OCI-LY1 (cell line): ENCODE results near the gene STK11.
A peak's percentile ranks its signal among the peaks of the same experiment; 100 is the strongest.

Experiments
- H2AFZ ChIP-seq: fragments of 200-600 bp; sonication (generic), shearing (Covaris generic); 2 replicates; pipeline ENCODE4 v1.6.0; 2014; ENCODE audit warnings: antibody characterized with exemption, mild to moderate bottlenecking, low read length
- H3F3A ChIP-seq: fragments of 200-600 bp; sonication (generic), shearing (Covaris generic); 2 replicates; pipeline ENCODE4 v1.6.0; 2014; ENCODE audit warnings: mild to moderate bottlenecking, antibody characterized with exemption, low read length, moderate library complexity; ENCODE audit not compliant: insufficient read depth
- H3K27ac ChIP-seq: fragments of 200-600 bp; sonication (generic); 2 replicates; pipeline ENCODE4 v1.5.1; 2014; ENCODE audit warnings: low read length, mixed run types, mild to moderate bottlenecking, low read depth; ENCODE audit not compliant: poor library complexity, severe bottlenecking
- H3K27me3 ChIP-seq: fragments of 200-600 bp; sonication (generic); 2 replicates; pipeline ENCODE4 v1.6.0; 2014; ENCODE audit warnings: antibody characterized with exemption, mild to moderate bottlenecking, low read length, moderate library complexity; ENCODE audit not compliant: insufficient read depth
- H3K36me3 ChIP-seq: fragments of 200-600 bp; sonication (generic); 2 replicates; pipeline ENCODE4 v1.6.1; 2014; ENCODE audit warnings: mild to moderate bottlenecking, antibody characterized with exemption, low read length, moderate library complexity, mixed read lengths; ENCODE audit not compliant: insufficient read depth
- H3K4me1 ChIP-seq: fragments of 200-600 bp; sonication (generic); 2 replicates; pipeline ENCODE4 v1.5.1; 2014; ENCODE audit warnings: mild to moderate bottlenecking, low read length, moderate library complexity; ENCODE audit not compliant: insufficient read depth, severe bottlenecking
- H3K4me2 ChIP-seq: fragments of 200-600 bp; sonication (generic), shearing (Covaris generic); 2 replicates; pipeline ENCODE4 v1.6.1; 2014; ENCODE audit warnings: low read length
- H3K4me3 ChIP-seq: fragments of 200-600 bp; sonication (generic); 2 replicates; pipeline ENCODE4 v1.5.1; 2014; ENCODE audit warnings: low read length, low read depth, mild to moderate bottlenecking, mixed read lengths; ENCODE audit not compliant: poor library complexity, severe bottlenecking
- H3K79me2 ChIP-seq: fragments of 200-600 bp; shearing (Covaris generic); 2 replicates; pipeline ENCODE4 v1.6.1; 2016; ENCODE audit warnings: mixed run types, low read length, mixed read lengths; ENCODE audit not compliant: insufficient read depth
- H3K9ac ChIP-seq: fragments of 200-600 bp; sonication (generic), shearing (Covaris generic); 2 replicates; pipeline ENCODE4 v1.6.1; 2014; ENCODE audit warnings: mild to moderate bottlenecking, low read length, mixed read lengths
- H3K9me2 ChIP-seq: fragments of 200-600 bp; sonication (generic), shearing (Covaris generic); 2 replicates; pipeline ENCODE4 v1.6.1; 2014; ENCODE audit warnings: low read depth, mild to moderate bottlenecking, low read length, mixed read lengths
- H3K9me3 ChIP-seq: fragments of 200-600 bp; shearing (Covaris generic); 2 replicates; pipeline ENCODE4 v1.6.1; 2014; ENCODE audit warnings: low read length, mixed read lengths
- H4K20me1 ChIP-seq: fragments of 200-600 bp; sonication (generic), shearing (Covaris generic); 2 replicates; pipeline ENCODE4 v1.6.0; 2016; ENCODE audit warnings: mild to moderate bottlenecking, low read length; ENCODE audit not compliant: insufficient read depth
- EZH2 ChIP-seq: fragments of 200-600 bp; sonication (generic), shearing (Covaris generic); IDR thresholded peaks from 2 replicates; pipeline ENCODE4 v1.8.0; 2017; ENCODE audit warnings: borderline replicate concordance, mixed run types, mild to moderate bottlenecking, antibody characterized with exemption, low read length, moderate library complexity, mixed read lengths
- TF ChIP-seq, protein P1 (sequence below): fragments of 200-600 bp; sonication (generic), shearing (Covaris generic); IDR thresholded peaks from 2 replicates; pipeline ENCODE4 v1.5.1; 2017; ENCODE audit warnings: mild to moderate bottlenecking, antibody characterized with exemption, low read length, moderate library complexity, mixed read lengths

The STK11 gene

DNA sequence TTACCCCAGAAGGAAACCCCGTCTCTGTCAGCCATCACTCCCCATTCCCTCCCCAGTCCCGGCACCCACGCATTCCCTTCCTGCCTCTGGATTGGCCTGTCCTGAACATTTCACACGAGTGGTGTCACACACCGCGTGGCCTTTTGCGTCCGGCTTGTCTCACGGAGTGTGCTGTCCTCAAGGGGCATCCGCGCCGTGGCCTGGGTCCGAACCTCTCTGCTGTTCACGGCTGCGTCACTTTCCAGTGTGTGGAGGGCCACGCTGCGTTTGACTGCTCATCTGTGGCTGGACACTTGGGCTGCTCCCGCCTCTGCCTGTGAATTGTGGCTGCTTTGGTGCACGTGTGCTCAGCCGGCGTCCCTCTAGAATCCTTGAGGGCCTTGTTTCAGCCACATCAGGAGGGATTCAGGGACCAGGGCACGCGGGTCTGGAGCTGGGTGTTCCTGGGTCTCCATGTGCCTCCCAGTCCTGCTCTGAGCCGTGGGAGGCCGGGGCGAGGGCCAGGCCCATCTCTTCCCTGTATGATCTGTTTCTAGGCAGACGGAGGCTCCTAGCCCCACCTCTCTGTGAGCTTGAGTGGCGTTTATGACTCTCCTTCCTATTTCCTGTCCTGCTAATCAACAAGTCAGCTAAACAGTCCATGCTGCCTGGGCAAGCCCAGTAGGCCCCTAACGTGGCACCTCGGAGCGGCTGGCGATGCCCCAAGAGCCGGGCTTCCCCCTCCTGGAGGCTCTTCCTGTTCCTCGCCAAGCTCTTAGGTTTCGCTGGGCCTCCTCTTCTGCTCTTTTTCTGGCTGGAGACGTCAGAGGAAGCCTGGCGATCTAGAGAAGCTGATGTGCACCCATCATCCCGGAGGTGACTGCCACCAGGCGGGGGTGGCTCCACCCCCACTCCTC is 8.1 kb downstream of the STK11 start:
- Histone ChIP-seq H2AFZ (no peak overlapping the region), H3K79me2 (peaks cover 27% of the 10 kb centered on the region), H4K20me1 (no peaks in the 10 kb centered on the region), H3K36me3 (peaks cover 27% of the 10 kb centered on the region), H3K27me3 (no peaks in the 10 kb centered on the region), H3F3A (no peaks in the 10 kb centered on the region), H3K4me1 (peaks cover 43% of the 10 kb centered on the region), H3K9me3 (no peaks in the 10 kb centered on the region), H3K9me2 (no peaks in the 10 kb centered on the region), H3K4me2 (peak overlapping the region; percentile 63), H3K27ac (peak overlapping the region; percentile 74), H3K4me3 (peak overlapping the region; percentile 38), H3K9ac (peak overlapping the region; percentile 52)
- TF ChIP-seq, protein P1, sequence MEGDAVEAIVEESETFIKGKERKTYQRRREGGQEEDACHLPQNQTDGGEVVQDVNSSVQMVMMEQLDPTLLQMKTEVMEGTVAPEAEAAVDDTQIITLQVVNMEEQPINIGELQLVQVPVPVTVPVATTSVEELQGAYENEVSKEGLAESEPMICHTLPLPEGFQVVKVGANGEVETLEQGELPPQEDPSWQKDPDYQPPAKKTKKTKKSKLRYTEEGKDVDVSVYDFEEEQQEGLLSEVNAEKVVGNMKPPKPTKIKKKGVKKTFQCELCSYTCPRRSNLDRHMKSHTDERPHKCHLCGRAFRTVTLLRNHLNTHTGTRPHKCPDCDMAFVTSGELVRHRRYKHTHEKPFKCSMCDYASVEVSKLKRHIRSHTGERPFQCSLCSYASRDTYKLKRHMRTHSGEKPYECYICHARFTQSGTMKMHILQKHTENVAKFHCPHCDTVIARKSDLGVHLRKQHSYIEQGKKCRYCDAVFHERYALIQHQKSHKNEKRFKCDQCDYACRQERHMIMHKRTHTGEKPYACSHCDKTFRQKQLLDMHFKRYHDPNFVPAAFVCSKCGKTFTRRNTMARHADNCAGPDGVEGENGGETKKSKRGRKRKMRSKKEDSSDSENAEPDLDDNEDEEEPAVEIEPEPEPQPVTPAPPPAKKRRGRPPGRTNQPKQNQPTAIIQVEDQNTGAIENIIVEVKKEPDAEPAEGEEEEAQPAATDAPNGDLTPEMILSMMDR, result no peak
- TF ChIP-seq EZH2, result no peak

DNA sequence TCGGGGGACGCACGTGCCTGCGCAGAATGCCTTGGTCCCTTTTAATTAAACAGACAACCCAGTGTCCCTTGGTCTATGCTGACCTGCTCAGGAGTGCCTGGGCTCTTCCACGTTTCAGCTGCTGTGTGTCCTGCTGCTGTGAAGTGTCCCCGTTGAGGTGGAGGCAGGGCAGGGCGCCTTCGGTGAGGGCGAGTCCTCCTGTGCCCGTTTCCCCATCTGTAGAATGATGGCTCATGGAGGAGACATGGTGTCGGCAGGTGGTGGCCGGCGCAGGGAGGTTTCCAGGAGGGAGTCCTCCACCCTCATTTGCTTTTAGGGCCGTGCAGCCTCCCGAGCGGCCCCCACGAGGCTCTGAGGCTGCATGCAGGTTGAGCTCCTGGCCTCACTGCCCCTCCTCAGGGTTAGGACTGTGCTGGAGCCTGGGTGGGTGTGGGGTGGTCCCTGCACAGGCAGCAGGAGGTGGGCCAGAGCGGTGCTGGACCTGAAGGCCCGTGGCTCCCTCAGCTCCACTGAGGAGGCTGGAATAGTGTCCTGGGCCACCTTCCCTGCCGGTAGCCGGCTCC is 8.8 kb downstream of the STK11 start:
- no peak overlapping the region for H2AFZ ChIP-seq
- H4K20me1 ChIP-seq, result no peaks in the 10 kb centered on the region
- peaks cover 43% of the 10 kb centered on the region for H3K4me1 ChIP-seq
- peaks cover 21% of the 10 kb centered on the region for H3K36me3 ChIP-seq
- no peaks in the 10 kb centered on the region for H3F3A ChIP-seq
- H3K27me3 ChIP-seq, result no peaks in the 10 kb centered on the region
- H3K9me3 ChIP-seq, result no peaks in the 10 kb centered on the region
- no peaks in the 10 kb centered on the region for H3K9me2 ChIP-seq
- peak overlapping the region; percentile 74 for H3K27ac ChIP-seq
- peak overlapping the region; percentile 52; the same call in 1 of the 2 replicates for H3K9ac ChIP-seq
- peak overlapping the region; percentile 38 for H3K4me3 ChIP-seq
- TF ChIP-seq, protein P1, result no peak
- TF ChIP-seq EZH2, result no peak
- H3K4me2 ChIP-seq, result peak overlapping the region; percentile 63
- peaks cover 21% of the 10 kb centered on the region for H3K79me2 ChIP-seq

DNA sequence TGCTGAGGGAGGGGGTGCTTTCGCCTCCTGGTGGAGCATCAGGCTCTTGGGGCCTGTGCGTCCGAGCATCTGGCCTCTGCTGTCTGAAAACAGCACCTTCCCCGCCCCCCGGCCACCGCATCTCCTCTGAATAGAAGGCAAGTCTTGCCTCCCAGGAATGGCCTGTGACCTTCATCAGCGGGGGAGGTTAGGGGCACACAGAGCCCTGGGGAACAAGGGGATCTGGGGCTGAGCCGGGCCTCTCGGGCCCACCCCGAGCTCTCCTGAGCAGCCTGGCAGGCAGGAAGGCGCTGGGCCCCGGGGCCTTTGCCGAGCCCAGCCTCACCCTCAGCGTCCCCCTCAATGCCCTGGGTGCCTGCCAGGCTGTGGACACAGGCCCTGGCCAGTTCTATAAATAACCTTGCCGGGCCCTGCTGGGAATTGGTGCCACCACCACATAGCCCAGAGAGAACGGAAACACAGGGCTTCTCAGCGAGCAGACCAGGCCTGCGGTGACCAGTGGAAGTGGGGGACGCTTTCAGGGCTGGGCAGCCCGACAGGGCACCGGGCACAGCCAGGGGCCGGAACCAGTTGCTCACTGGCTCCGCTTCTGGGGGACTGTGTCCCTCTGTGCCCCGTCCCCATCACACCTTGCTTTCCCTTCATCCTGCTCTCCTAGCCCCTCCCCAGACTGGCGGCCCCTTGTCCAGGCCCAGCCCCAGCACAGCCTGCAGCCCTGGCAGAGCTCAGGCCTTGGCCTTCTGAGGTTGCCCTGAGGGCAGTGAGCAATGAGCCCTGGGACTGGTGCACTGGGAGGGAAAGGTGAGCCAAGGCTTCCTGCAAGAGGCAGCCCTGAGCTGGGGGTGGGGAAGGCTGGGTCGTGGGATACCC is 9.5 kb downstream of the STK11 start:
- Histone ChIP-seq H3K79me2 (peaks cover 15% of the 10 kb centered on the region), H3K4me3 (no peak overlapping the region), H3F3A (no peaks in the 10 kb centered on the region), H3K9me2 (no peaks in the 10 kb centered on the region), H3K36me3 (peaks cover 15% of the 10 kb centered on the region), H3K4me2 (no peak overlapping the region), H3K4me1 (peaks cover 46% of the 10 kb centered on the region), H3K9me3 (no peaks in the 10 kb centered on the region), H2AFZ (no peak overlapping the region), H3K27me3 (no peaks in the 10 kb centered on the region), H3K9ac (no peak overlapping the region), H4K20me1 (no peaks in the 10 kb centered on the region), H3K27ac (peak overlapping the region; percentile 74)
- TF ChIP-seq, protein P1, result no peak
- TF ChIP-seq EZH2, result no peak
